Breast epithelium (tissue), 3 donors: ENCODE data around the gene SLC4A2.

Experiments used
- POLR2AphosphoS5 ChIP-seq, 3 donors: sonication (generic); formaldehyde crosslinking; IDR thresholded peaks; one replicate each; pipeline ENCODE4 v1.6.1; 2017; ENCODE audit warnings: antibody characterized with exemption in 3 of 3
- TF ChIP-seq, protein P1 (sequence below), 3 donors: fragments of 450-650 bp; IDR thresholded peaks; one replicate each; pipeline ENCODE4 v1.5.1; 2016 to 2017; ENCODE audit warnings: antibody characterized with exemption in 3 of 3, mild to moderate bottlenecking in 3 of 3, moderate library complexity in 3 of 3

DNA sequence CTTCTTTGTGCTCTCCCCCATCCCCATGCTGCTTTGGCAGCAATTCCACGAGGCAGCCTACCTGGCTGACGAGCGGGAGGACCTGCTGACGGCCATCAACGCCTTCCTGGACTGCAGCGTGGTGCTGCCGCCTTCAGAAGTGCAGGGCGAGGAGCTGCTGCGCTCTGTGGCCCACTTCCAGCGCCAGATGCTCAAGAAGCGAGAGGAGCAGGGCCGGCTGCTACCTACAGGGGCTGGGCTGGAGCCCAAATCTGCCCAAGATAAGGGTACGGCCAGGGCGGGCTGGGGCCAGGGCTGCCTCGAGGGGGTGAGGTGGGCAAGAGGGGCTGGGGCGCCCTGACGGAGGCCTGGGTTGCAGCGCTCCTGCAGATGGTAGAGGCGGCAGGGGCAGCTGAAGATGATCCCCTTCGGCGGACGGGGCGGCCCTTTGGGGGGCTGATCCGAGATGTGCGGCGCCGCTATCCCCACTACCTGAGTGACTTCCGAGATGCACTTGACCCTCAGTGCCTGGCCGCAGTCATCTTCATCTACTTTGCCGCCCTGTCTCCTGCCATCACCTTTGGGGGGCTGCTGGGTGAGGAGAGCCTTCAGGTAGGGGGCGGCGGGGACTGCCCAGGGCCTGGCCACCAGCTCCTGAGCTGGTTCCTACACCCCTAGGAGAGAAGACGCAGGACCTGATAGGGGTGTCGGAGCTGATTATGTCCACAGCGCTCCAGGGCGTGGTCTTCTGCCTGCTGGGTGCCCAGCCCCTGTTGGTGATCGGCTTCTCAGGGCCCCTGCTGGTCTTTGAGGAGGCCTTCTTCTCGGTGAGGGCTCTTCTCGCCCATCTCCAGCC lies 11.9 kb downstream of the SLC4A2 start:
- no peak for TF ChIP-seq POLR2AphosphoS5 (IDR thresholded peaks at IDR 0.05)
- TF ChIP-seq, protein P1, sequence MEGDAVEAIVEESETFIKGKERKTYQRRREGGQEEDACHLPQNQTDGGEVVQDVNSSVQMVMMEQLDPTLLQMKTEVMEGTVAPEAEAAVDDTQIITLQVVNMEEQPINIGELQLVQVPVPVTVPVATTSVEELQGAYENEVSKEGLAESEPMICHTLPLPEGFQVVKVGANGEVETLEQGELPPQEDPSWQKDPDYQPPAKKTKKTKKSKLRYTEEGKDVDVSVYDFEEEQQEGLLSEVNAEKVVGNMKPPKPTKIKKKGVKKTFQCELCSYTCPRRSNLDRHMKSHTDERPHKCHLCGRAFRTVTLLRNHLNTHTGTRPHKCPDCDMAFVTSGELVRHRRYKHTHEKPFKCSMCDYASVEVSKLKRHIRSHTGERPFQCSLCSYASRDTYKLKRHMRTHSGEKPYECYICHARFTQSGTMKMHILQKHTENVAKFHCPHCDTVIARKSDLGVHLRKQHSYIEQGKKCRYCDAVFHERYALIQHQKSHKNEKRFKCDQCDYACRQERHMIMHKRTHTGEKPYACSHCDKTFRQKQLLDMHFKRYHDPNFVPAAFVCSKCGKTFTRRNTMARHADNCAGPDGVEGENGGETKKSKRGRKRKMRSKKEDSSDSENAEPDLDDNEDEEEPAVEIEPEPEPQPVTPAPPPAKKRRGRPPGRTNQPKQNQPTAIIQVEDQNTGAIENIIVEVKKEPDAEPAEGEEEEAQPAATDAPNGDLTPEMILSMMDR (IDR thresholded peaks at IDR 0.05): no peak
